Endodermal cell (in vitro differentiated cells): Measurements from ENCODE around the gene SUDS3. TPM values are rescaled to one million over a fixed set of nuclear protein-coding genes. Genes with fewer than 3 reads are reported as not detected.

Source experiments
- DNase-seq: peaks from one replicate; pipeline ENCODE4 v3.0.0-alpha.2; 2017
- H3K27ac ChIP-seq: 2 replicates; pipeline ENCODE4 v1.5.1; 2013; ENCODE audit warnings: mild to moderate bottlenecking, low read depth, low read length, moderate library complexity
- H3K27me3 ChIP-seq: 2 replicates; pipeline ENCODE4 v1.6.1; 2013; ENCODE audit warnings: mild to moderate bottlenecking, low read length, moderate library complexity; ENCODE audit not compliant: insufficient read depth, control insufficient read depth, poor library complexity, severe bottlenecking
- H3K36me3 ChIP-seq: 2 replicates; pipeline ENCODE4 v1.7.0; 2013; ENCODE audit warnings: mild to moderate bottlenecking, low read length, moderate library complexity; ENCODE audit not compliant: control insufficient read depth, insufficient read depth
- H3K4me1 ChIP-seq: one replicate; pipeline ENCODE4 v1.7.0; 2013; ENCODE audit warnings: low read length; ENCODE audit not compliant: control insufficient read depth, insufficient read depth
- H3K4me3 ChIP-seq: 2 replicates; pipeline ENCODE4 v1.5.1; 2013; ENCODE audit warnings: mild to moderate bottlenecking, low read length, moderate library complexity
- H3K9ac ChIP-seq: 2 replicates; pipeline ENCODE4 v1.6.1; 2013; ENCODE audit warnings: mild to moderate bottlenecking, low read length, moderate library complexity; ENCODE audit not compliant: poor library complexity, severe bottlenecking; ENCODE audit errors: extremely low read depth
- H3K9me3 ChIP-seq: 2 replicates; pipeline ENCODE4 v1.6.1; 2013; ENCODE audit warnings: mild to moderate bottlenecking, low read length, moderate library complexity; ENCODE audit not compliant: control insufficient read depth
- H3K27ac Mint-ChIP-seq: 2 replicates; pipeline ENCODE4 v1.8.0; 2020; ENCODE audit warnings: mixed read lengths
- H3K27me3 Mint-ChIP-seq: 2 replicates; pipeline ENCODE4 v1.8.0; 2021; ENCODE audit warnings: mild to moderate bottlenecking, mixed read lengths; ENCODE audit not compliant: insufficient read depth
- H3K36me3 Mint-ChIP-seq: 2 replicates; pipeline ENCODE4 v1.8.0; 2020; ENCODE audit warnings: low read depth, mixed read lengths
- H3K4me1 Mint-ChIP-seq: 2 replicates; pipeline ENCODE4 v1.8.0; 2020; ENCODE audit warnings: mixed read lengths
- H3K4me3 Mint-ChIP-seq: 2 replicates; pipeline ENCODE4 v1.8.0; 2020; ENCODE audit warnings: mild to moderate bottlenecking, moderate library complexity, mixed read lengths
- H3K9me3 Mint-ChIP-seq: 2 replicates; pipeline ENCODE4 v1.8.0; 2020; ENCODE audit warnings: mild to moderate bottlenecking, mixed read lengths
- WGBS, 2 experiments: methylation state at CpG; one replicate each; pipeline versions ENCODE4 v1.1.5 to v1.1.7; 2013; ENCODE audit warnings: missing lambda C conversion rate in 2 of 2, mixed read lengths in 1 of 2; ENCODE audit not compliant: insufficient coverage in 1 of 2, insufficient read length in 1 of 2; 5-methylcytosine and 5-hydroxymethylcytosine counted together
- total RNA-seq, 2 donors: library from RNA; stranded (reverse); fragmentation: NEBNext Ultra II Directional in 1 of 2; extraction: Animal tissue kit (Norgen Biotek cat#: 25700) in 1 of 2; gene quantifications; 2 replicates in 1 of 2; 3 replicates in 1 of 2; pipeline ENCODE4 v1.2.1, GENCODE V29; 2021
- TF ChIP-seq, protein P1 (sequence below): fragments of 200-600 bp; sonication (generic); conservative IDR thresholded peaks from 2 replicates; pipeline ENCODE4 v1.5.0; 2021; ENCODE audit warnings: antibody characterized with exemption, mild to moderate bottlenecking

SUDS3 gene
- total RNA-seq, 2 donors from 2014 or later = 51.4 to 57.9 TPM

DNA sequence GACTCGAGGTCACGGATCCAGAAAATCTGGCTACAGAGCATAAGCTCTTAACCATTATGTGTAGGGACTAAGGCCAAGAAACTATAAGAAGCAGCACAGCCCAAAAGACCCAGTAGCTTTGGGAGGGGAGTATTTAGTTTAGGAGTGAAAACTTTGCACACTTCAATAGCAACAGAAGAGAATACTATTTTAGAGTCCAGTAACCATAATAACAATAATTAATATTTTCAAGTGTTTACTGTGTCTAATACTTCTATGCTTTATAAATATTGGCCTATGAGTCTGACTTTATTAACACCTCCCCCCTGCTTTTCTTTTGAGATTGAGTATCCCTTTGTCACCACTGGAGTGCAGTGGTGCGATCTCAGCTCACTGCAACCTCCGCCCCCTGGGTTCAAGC is 82.8 kb downstream of the SUDS3 start:
- no peaks in the 10 kb centered on the region for H3K4me1 Mint-ChIP-seq
- Histone ChIP-seq H3K36me3 (no peaks in the 10 kb centered on the region), H3K9me3 (no peaks in the 10 kb centered on the region), H3K27ac (no peak overlapping the region), H3K9ac (no peak overlapping the region), H3K4me1 (no peaks in the 10 kb centered on the region), H3K4me3 (no peak overlapping the region), H3K27me3 (no peaks in the 10 kb centered on the region)
- H3K27ac Mint-ChIP-seq = no peak overlapping the region
- peaks cover 25% of the 10 kb centered on the region for H3K9me3 Mint-ChIP-seq
- TF ChIP-seq, protein P1, sequence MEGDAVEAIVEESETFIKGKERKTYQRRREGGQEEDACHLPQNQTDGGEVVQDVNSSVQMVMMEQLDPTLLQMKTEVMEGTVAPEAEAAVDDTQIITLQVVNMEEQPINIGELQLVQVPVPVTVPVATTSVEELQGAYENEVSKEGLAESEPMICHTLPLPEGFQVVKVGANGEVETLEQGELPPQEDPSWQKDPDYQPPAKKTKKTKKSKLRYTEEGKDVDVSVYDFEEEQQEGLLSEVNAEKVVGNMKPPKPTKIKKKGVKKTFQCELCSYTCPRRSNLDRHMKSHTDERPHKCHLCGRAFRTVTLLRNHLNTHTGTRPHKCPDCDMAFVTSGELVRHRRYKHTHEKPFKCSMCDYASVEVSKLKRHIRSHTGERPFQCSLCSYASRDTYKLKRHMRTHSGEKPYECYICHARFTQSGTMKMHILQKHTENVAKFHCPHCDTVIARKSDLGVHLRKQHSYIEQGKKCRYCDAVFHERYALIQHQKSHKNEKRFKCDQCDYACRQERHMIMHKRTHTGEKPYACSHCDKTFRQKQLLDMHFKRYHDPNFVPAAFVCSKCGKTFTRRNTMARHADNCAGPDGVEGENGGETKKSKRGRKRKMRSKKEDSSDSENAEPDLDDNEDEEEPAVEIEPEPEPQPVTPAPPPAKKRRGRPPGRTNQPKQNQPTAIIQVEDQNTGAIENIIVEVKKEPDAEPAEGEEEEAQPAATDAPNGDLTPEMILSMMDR = no peak
- 92 to 93% methylated on average over 3 to 4 of the region's 4 CpGs for WGBS, 2 experiments
- no peaks in the 10 kb centered on the region for H3K36me3 Mint-ChIP-seq
- DNase-seq = no peak
- H3K27me3 Mint-ChIP-seq = no peaks in the 10 kb centered on the region
- no peak overlapping the region for H3K4me3 Mint-ChIP-seq

DNA sequence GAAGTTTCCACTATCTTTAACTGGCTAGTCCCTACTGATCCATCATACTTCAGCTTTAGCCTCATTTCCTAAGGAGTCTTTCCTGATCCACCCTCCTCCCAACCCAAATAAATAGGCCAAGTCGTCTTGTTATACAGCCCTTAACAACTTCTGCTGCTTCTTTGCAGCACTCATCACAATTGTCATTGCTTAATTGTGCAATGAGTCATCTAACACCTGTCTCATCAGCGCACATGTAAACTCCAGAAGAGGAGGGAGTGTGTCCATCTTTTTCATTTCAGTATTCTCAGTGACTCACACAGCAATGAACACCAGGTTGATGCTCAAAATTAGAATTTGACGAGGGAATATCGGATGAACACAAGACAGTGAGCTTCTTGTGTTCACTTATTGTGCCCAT is 87.3 kb downstream of the SUDS3 start:
- Histone ChIP-seq H3K27ac (no peak overlapping the region), H3K9me3 (no peaks in the 10 kb centered on the region), H3K36me3 (no peaks in the 10 kb centered on the region), H3K4me3 (no peak overlapping the region), H3K9ac (no peak overlapping the region), H3K27me3 (no peaks in the 10 kb centered on the region), H3K4me1 (no peaks in the 10 kb centered on the region)
- WGBS, 2 experiments = 92 to 93% methylated on average over 4 of the region's 4 CpGs
- Mint-ChIP-seq H3K4me3 (no peak overlapping the region), H3K36me3 (no peaks in the 10 kb centered on the region), H3K9me3 (peaks cover 19% of the 10 kb centered on the region), H3K4me1 (no peaks in the 10 kb centered on the region), H3K27me3 (no peaks in the 10 kb centered on the region), H3K27ac (no peak overlapping the region)
- DNase-seq = no peak
- TF ChIP-seq, protein P1 = no peak

DNA sequence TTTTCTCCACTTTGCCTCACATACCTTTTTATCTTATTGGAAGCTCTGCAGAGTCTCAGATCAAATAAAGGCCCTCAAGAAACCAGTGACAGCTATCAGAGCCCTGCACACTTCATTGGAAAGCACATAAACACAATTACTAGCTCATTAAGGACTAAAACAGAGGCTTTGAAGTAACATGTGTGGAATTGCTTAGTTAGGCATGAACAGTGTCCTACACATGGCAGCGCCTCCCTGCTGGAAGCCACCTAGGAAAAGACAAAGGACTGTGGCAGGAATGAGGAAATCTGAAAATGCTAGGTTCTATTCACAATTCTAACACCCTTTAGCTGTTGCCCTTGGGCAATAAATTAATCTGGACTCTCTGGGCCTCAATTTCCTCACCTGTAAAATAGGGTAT is 89.4 kb downstream of the SUDS3 start:
- Mint-ChIP-seq H3K4me3 (no peak overlapping the region), H3K27ac (no peak overlapping the region), H3K4me1 (no peaks in the 10 kb centered on the region), H3K9me3 (peaks cover 4% of the 10 kb centered on the region), H3K27me3 (no peaks in the 10 kb centered on the region), H3K36me3 (no peaks in the 10 kb centered on the region)
- no peaks in the 10 kb centered on the region for H3K36me3 ChIP-seq
- H3K4me1 ChIP-seq = no peaks in the 10 kb centered on the region
- H3K27me3 ChIP-seq = no peaks in the 10 kb centered on the region
- TF ChIP-seq, protein P1 = no peak
- H3K4me3 ChIP-seq = no peak overlapping the region
- H3K27ac ChIP-seq = no peak overlapping the region
- WGBS, 2 experiments = 100% methylated on average over 1 of the region's 1 CpG
- peak; percentile 30 for DNase-seq
- no peak overlapping the region for H3K9ac ChIP-seq
- no peaks in the 10 kb centered on the region for H3K9me3 ChIP-seq

Other genes starting within 250 kb of the SUDS3 start
- gene PEBP1, start 240.4 kb upstream of the SUDS3 start, total RNA-seq = 100 to 1,000 TPM; 153 to 158 TPM
- gene TAOK3, start 3.6 kb upstream of the SUDS3 start, total RNA-seq = 10 to 100 TPM; 33.4 to 40.6 TPM